COLO668 (cell line): ENCODE measurements around the gene AEBP2.
"Not testable (repeated sequence)": the region's sequence is repeated elsewhere in the genome, so short reads cannot be mapped to it uniquely, and the experiment has no call there.

Experiments
- DNase-seq: peaks from one replicate; lab custom pipeline; 2025; ENCODE audit not compliant: unreplicated experiment; lab: John Stamatoyannopoulos, UW

Gene AEBP2

GRCh38 chr12:19419086-19419485 is 20.2 kb upstream of the AEBP2 start:
- no peak for DNase-seq

- no peak for DNase-seq
Measured at GRCh38 chr12:19421503-19422282, 17.6 kb upstream of the AEBP2 start.

- no peak for DNase-seq
Measured at GRCh38 chr12:19423166-19423930, 15.9 kb upstream of the AEBP2 start.

- no peak for DNase-seq
Measured at GRCh38 chr12:19428246-19428645, 11.0 kb upstream of the AEBP2 start.

- not testable (repeated sequence) for DNase-seq
Measured at GRCh38 chr12:19429491-19429890, 9.8 kb upstream of the AEBP2 start.

- DNase-seq: no peak
Measured at GRCh38 chr12:19430988-19431387, 8.3 kb upstream of the AEBP2 start.

DNA sequence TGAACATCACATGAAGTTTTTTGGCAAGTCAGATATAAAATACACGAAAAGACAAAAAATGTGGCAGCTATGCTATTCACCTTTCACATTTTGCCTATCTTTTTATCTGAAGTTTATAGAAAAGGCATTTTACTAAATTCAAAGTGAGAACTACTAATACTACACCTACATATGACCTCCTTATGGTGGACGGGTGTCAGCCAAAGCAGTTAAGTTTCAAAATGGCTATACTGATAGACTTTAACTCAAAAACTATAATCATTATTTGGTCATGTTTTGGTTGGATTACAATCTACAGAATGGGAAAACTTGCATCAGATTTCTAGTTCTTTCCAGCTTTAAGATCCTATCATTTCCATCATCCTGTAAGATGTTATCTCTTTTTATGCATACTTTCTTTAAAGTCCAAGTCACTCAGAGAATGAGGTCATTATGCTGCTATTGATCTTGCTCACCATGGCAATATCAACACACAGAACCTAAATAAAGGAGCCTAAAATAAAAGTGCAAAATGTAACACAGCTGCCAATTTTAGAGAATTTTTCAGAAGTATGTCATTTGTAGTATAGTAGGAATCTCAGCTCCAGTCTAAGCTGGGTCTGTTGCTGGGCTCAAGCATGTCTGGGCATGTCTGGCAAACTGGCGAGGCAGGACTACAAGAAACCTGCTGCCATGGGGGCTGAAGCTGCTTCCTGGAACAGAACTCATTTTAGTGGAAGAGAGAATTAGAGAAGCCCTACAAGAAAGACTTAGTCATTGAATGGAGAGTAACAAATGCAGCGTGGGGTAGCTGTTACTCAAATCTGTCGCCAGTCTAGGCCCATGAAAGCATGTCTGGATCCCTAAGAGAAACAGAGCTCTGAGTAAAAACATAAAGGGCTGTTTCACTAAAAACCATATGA is 7.6 kb upstream of the AEBP2 start:
- DNase-seq: peak; percentile 6

GRCh38 chr12:19432309-19433170 is 6.8 kb upstream of the AEBP2 start:
- no peak for DNase-seq

DNA sequence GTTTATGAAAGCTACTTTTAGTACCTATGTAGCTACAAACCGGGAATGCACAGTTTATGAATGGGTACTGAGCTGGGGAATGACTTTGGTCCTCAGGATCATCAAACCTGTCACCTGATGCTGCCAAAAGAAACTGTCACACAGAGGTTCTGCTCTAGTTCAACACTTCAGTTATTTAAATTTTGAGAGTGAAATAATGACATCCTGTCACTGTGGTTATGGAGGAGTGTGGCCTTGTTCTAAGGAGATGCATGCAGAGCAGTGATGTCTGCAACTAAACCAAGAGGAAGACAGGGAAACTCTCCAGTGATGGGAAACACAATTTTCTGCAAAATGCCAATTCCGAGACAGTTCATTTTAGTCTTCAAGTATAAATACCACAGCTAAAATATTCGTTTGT is 4.8 kb upstream of the AEBP2 start:
- DNase-seq: no peak

DNA sequence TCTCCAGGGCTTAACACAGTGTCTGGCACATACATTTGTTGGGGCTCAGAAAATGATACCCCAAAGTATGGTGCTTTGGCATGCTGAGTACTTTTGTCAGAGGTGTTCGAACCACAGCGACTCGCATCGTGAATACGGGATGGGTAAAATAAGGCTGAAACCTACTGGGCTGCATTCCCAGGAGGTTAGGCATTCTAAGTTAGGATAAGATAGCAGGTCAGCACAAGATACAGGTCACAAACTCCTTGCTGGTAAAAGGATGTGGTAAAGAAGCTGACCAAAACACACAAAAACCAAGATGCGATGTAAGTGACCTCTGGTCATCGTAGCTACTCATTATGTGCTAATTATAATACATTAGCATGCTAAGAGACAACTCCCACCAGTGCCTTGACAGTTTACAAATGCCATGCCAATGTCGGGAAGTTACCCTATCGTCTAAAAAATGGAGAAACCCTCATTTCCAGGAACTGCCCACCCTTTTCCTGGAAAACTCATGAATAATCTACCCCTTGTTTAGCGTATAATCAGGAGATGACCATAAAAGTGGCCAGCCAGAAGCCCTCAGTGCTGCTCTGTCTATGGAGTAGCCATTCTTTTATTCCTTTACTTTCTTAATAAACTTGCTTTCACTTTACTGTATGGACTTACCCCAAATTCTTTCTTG is 3.3 kb upstream of the AEBP2 start:
- DNase-seq: no peak

- no peak for DNase-seq
Measured at GRCh38 chr12:19436931-19437330, 2.4 kb upstream of the AEBP2 start.

DNA sequence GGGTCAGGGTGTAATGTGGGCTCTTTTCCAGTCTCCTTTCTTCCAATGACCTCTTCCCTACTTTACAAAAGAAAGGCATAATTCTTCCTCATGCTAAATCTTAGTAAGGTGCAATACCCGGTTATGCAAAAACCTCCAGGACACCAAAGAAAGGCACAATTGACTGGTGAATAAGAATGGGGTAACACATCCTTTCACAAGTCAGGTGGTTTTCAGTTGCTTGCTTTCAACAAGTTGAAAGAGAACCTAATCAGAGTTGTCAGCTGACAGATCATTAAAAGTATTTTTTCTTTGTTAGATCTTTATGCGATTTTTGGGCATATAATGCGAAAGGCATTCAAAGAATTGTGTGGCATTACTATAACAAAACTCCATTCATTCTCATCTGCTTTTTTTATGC is 1.3 kb upstream of the AEBP2 start:
- no peak for DNase-seq

GRCh38 chr12:19440019-19440858 is 947 bp downstream of the AEBP2 start:
- peak; percentile 39 for DNase-seq

- no peak for DNase-seq
Measured at GRCh38 chr12:19440916-19441315, 1.6 kb downstream of the AEBP2 start.

DNA sequence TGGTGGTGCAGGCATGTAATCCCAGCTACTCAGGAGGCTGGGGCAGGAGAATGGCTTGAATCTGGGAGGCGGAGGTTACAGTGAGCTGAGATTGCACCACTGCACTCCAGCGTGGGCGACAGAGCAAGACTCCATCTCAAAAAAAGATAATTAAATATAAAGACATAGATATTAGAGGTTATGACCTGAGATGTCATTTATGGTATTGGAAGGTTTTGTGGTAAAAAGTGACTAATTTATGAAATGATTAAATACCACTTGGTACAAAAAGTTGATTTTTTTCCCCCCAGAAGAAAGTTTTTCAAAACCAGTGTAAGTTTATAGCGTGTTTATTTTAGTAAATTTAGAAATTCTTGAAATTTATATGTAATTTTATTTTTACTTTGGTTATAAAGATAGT is 4.3 kb downstream of the AEBP2 start:
- no peak for DNase-seq

GRCh38 chr12:19444097-19444496 is 4.8 kb downstream of the AEBP2 start:
- DNase-seq: no peak

DNA sequence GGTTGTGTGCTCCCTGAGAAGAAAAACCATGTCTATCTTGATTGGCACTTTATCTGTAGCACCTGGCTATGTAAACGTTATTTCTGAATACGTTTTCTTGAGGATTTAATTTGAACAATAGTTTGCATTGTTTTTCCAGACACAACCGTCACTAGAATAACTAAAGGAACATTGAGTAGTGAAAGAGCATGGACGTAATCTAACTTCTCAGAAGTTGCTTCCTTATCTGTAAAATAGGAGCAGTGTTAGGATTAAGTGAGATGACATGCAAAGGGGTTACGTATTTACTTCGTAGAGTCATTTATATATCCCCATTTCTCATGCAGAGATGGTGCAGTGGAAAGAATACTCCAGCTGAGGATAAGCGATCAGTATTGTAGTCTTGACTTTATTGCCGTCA is 8.1 kb downstream of the AEBP2 start:
- DNase-seq: no peak

- no peak for DNase-seq
Measured at GRCh38 chr12:19449814-19450213, 10.5 kb downstream of the AEBP2 start.

DNA sequence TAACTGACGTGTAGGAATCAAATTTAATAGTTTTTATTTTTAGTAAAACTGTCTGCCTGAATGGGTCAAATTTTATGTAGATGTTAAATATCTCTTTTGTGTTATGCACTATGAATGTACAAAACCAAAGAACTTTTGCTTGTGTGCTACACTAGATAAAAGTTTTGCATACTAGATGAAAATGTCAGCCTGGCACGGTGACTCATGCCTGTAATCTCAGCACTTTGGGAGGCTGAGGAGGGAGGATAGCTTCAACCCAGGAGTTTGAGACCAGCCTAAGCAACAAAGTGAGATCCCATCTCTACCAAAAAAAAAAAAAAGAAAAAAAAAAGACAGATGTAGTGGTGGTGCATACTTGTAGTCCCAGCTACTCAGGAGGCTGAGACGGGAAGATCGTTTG is 11.1 kb downstream of the AEBP2 start:
- DNase-seq: no peak
